HG03196 (cell line): Measurements from ENCODE around the gene ZNHIT1.

Source experiments
- ATAC-seq: cut with Tn5 transposase; IDR thresholded peaks from one replicate; pipeline ENCODE4 v1.9.1; 2021; ENCODE audit not compliant: unreplicated experiment

The ZNHIT1 gene

DNA sequence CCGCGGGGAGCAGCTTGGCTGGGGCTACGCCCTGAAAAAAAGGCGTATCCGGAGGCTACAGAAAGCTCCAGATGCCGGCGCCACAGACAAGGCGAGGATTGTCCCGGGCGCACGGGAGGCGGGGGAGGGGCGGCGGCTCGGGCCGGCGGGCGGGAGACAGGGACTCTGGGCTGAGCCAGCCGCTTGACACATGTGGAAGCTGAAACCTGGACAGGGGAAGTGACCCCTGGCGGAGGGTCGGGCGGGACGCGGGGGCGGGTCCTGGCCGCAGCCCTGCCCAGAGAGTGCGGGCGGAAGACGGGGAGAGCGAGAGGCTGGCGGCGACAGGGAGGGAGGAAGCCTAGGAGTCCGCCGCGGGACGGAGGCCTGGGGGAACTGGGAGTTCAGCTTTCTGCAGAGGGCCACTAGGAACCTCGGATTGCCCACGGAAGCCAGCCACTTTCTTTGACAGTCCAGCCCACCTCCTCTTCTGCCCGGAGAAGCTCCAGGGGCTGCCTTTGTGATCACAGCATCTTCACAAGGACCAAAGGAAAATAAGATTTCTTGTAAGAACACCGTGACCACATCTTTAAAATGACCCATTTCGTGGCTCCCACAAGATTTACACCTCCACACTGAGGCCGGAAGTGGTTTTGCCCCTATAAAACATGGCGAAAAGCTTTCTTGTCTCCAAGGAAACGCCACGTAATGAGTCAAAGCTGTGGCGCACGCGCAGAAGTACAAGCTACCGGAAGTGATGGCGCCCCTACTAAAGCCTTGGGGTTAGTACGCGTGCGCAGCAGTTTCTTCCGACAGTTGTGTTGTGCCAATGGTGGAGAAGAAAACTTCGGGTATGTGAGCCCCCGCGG lies at the start of gene ZNHIT1, which contains the start of gene PLOD3:
ZNHIT1 (plus strand) TSS at position 778 of the 848 bp plus-strand sequence; CDS start at position 809, 31 bp downstream.
PLOD3 (minus strand) TSS at position 194 of the 848 bp plus-strand sequence. CDS start 307 bp downstream, outside the sequence.
- peak; percentile 66 for ATAC-seq

DNA sequence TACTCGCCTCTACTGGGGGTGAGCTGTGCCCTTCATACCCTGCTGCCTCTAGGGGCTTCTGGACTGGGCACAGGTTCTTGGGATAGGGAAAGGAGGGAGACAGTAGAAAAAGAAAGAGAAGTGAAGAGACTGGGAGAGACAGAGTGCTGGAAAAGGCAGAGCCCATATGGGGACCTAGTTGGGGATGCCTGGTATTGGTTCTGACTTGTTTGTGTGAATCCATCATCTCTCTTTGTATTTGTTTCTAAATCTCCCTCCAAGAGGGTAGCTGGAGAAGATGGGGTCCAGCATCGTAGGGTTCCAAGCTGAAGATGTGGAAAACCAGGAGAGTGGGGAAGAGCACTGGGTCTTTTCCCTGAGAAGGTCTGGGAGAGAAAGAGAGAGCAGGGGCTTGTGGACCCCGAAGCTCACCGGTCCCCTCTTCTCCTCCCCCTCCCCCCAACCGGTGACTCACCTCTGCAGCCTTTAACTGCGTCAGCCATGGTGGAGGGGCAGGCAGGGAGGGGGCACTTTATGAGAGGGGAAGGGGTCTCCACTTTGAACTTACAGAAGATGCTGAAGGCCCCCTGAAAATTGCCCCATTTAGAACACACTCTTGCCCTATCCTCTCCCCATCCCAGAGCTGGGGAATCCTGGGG lies 49.4 kb upstream of the ZNHIT1 start:
- no peak for ATAC-seq

DNA sequence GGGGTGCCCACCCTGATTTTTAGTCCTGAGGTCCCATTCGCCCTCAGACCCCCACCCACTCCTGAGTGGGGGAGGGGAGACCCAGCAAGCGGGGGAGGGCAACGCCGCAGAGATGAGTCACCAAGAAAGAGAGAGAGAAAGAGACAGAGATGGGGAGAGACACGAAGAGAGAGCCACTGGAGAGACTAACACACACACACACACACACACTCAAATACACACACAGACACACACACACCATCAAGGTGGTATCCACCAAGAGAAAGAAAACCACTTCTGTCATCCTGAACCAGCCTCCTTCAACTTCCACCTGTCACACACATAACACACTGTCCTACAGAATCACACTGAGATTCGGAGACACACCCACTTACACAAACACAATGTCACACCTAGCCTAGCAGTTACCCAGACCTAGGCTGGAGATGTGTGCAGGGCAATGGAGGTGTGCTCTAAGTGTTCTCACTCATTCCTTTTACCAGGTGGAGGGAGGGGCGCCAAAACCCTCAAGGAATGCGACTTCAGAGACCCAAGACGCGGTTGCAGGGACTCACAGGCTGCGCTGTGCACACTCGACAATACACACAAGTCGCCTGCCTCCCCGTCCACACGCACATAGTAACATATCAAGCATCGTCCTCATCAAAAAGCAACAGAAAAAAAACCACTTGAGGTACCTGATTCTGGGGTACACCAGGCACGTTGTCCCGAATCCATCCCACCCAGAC lies 48.7 kb upstream of the ZNHIT1 start:
- no peak for ATAC-seq

DNA sequence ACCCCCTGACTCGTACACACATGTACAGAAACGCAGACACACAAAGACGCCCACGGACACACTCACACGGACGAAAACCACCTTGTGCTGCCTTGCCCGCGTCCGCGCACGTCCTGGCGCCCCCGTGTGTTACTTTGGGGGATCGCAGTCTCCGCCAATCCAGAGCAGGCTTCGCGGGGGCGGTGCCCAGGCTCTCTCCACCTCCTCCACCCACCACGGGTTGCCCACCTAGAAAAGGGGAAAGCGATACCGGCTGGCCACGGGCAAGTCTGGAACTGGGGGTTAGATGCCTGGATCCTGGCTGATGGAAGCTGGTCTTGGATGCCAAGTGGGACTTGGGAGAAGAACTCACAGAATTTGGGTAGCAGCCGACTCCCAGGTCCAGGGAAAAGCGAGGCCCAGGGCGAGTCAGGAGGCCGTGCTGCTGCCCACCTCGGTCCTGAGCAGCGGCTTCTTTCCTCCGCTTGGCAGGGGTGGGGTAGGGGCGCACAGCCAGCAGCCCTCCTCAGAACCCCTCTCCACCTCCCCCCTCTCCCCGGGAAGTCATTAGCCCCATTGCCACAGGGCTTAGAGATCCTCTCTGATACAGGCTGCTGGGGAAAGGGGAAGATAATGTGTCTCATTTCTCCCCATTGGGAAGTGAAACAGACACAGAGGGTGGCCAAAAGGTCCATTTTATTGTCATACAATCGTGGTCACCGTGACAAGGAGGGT lies 48.0 kb upstream of the ZNHIT1 start:
- no peak for ATAC-seq

DNA sequence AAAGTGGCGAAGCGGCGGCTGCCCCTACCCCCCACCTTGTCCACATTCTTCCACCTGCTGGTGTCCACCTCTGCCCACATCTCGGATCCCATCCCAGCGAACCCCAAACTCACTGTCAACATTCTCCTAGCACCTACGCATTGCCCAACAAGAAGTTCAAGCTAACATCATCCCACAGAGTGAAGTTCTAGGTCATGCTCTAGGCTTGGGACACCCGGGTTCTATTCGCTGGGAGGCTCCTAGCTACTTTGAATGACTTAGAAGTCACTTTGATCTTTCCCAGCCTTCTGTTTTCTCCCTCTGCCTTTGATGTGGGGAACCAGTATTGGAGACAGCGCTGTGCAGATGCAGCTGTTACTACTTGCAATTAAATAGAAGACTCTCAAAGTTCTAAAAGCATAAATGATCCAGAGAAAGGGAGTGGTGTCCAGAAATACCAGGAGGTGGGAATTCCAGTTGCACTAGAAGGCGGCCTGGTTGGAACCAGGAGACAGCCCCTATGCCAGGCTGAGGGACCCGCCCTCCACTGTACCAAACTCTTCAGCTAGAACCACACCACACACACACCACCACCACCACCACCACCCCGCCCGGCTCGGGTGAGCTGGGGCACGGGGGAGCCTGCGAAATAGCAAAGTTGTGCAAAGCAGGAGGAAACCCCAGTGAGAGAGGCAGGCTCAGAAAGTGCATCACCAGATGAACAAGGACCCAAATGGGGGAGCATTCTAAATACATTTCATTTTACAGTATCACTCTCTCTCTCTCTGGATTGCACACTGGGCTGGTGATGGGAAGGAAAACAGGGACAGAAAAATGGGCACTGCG lies 47.1 kb upstream of the ZNHIT1 start:
- ATAC-seq, result no peak

DNA sequence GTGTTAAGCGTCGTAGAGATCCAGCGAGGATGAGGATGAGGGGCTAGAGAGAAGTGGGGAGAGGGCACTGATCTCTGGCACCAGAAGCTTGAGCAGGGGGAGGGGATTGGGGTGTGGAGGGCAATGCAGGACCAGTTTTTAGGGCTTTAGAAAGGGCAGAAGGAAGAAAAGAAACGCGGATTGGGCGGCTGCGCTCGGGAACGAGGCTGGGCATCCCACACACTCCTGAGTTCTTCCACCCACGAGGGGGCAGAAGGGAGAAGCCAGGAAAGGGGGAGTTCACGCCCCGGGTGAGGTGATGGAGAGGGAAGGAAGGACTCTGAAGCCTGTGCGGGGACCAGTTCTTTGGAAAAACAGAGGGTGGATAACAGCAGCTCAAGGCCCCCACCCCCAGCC lies 46.5 kb upstream of the ZNHIT1 start:
- ATAC-seq, result no peak

DNA sequence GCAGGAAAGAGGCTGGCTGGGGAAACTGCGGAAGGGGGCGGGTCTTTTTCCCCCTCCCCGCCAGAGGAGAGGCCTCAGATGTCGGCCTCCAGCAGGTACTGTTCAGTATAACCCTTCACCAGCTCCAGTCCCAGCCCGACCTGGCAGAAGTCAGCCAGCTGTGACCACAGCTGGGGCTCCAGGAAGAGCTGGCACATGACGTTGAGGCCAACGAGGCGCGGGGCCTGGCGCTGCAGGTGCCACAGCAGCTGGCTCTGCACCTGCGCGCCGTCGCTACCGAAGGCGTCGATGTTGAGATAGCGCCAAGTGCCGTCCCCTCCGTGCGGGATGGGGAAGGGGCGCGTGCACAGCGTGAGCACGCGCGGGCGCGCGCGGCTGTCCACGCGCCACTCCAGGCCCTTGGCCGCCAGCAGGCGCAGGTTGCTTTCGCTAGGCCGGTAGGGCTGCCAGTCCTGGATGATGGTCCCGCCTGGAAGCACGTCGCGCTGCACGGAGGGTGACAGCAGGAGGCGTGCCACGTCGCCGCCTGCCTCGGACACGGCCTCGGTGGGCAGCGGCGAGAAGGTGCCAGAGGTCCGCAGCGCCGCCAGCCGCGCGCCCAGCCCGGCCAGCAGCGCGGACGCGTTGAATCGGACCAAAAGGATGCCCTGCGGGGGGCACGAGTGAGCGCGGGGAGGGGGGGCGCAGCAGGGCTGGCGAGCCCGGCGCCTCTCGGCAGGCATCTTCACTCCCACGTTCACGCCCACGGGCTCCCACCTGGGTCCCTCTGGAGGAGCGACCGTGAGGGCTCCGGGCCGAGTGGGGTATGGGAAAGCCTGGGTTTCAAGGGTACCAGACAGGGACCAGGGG lies 45.7 kb upstream of the ZNHIT1 start:
- ATAC-seq, result no peak

DNA sequence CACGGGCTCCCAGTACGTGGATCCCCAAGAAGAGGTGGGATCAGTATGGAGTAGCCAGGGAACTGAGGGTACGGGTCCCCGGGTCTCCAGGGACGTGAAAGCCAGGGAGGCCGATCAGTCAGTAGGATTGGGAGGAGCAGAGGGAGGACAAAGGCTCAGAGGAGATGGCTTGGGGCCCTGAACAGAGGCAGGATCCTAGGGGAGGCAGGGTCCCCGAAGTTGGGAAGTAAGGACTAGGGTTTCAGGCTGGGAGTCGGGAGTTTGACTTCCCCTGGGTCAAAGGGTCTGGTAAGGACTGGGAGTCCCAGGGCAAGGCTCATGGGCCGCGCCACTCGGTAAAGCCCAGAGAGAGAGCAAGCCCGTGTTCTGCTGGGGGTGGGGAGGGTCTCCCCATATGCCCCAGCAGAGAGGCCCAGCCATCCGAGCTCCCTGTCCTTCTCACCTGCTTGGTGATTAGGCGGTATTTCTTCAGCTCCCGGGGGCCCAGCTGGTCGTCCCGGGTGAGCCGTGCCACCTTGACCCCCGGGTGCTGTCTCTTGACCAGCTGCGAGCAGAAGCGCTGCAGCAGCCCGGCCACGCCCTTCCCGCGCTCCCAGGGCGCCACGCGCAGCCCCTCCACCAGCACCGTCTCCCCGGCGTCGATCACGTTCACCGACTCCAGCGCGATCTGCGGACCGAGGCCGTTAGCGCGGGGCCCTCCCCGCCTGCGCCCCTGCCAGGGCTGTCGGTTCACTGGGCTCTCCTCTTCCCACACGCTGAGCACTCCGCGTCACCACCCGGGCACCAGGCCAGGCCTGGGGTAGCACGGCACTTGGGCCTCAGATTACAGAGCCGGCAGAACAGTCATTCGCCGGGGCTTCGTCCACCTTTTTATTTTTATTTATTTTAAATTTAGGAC lies 44.9 kb upstream of the ZNHIT1 start:
- ATAC-seq, result no peak

DNA sequence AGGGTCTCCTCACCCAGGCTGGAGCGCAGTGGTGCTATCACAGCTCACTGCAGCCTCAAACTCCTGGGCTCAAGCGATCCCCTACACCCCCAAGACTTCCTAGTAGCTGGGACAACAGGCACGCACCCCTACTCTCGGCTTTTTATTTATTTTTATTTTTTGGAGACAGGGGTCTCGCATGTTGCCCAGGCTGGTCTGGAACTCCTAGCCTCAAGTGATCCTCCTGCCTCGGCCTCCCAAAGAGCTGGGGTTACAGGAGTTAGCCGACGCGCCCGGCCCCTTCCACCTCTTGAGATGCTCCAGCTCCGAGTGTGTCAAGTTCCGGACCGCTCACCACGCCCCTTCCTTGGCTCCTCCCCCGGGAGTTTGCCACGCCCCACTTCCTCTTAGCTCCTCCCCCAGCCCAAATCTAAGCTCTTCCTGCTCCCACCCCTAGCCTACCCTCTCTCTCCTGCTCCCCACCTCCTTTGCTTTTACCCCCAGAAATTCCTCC lies 44.2 kb upstream of the ZNHIT1 start:
- no peak for ATAC-seq

DNA sequence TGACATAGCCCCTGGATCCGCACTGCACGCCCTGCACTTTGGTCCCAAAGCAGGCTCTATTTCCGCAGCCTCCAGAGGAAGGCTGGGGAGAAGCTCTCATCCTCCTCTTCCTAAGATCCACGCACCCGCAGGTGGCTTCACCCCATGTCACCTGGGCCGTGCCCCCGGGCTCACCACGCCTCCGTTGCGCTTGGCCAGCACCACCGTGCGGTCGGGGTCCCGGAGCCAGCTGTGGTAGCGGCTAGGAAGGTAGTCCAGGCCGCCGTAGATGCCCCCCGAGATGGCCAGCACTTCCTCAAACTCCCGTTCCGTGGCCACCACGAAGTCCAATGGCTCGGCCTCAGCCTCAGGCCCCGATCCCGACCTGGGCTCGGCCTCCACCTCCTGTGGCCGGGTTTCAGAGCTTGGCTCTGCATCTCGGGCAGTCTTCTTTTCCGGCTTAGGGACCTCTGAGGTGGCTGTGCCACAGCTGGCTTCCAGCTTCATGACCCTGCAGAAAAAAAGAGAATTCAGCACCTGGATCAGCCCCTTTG lies 43.6 kb upstream of the ZNHIT1 start:
- ATAC-seq, result no peak

DNA sequence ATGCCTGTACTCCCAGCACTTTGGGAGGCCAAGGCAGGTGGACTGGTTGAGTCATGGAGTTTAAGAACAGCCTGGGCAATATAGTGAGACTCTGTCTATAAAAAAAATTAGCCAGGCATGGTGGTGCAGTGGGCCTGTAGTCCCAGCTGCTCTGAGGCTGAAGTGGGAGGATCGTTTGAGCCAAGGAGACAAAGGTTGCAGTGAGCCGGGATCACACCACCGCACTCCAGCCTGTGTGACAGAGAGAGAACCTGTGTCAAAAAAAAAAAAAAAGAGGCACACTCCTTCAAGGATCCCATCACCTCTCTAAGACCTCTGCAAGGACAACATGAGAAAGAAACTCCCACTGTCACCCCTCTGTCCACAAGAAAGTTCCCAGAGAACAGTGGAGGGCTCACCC lies 42.3 kb upstream of the ZNHIT1 start:
- ATAC-seq, result no peak

DNA sequence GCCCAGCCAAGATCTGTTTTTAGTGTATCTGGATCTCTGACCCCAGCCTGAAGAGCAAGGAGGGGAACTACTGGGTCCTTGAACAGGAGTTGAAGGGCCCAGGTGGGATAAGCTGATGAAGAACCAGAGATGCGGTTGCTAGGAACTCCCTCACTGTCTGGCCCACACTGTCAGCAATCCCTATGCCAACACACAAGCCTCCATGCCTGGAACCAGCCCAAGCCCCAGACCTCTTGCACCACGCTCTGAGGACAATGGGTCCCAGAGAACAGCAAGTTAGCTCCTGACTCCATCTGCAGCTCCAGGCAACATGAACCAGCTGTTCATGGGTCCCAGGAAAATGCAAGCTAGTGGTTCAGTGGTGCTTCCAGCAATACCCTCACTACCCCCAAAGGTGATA lies 40.3 kb upstream of the ZNHIT1 start:
- no peak for ATAC-seq

DNA sequence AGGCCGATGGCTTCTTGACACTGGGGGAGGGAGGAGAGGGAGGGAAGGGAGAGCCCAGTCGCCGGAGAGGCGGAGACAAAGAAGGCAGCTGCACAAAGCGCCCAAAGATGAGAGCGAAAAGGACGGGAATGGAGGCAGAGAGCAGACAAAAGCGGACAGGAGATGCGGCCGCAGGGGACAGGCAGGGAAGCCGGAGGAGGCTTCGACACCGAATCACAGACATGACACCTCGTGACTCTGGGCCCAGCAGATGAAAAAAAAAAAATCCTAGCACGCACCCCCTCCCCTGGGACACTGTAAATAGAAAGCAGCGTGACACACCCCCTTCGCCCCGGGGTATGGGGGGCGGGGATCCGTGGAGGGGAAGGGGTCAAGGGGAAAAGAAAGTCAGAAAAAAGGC lies 38.8 kb upstream of the ZNHIT1 start:
- no peak for ATAC-seq

DNA sequence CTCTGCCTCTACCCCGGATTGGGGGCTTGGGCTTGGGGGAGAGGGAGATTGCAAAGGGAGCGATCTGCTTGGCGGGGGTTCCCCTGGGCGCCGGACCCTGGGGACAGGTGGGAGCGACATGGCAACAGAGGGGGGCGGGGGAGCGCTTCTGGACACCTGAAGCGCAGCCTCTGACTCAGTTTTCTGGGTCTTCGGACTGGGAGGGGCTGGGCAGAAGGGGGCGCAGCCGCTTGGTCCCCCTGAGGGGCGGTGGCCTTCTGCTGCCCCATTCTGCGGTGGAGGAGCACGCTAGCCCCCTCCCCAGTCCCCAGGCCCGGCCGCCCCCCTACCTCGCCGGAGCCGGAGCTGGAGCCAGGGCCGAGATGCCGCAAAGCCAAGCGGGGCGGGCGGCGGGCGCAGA lies 38.3 kb upstream of the ZNHIT1 start:
- ATAC-seq, result no peak

DNA sequence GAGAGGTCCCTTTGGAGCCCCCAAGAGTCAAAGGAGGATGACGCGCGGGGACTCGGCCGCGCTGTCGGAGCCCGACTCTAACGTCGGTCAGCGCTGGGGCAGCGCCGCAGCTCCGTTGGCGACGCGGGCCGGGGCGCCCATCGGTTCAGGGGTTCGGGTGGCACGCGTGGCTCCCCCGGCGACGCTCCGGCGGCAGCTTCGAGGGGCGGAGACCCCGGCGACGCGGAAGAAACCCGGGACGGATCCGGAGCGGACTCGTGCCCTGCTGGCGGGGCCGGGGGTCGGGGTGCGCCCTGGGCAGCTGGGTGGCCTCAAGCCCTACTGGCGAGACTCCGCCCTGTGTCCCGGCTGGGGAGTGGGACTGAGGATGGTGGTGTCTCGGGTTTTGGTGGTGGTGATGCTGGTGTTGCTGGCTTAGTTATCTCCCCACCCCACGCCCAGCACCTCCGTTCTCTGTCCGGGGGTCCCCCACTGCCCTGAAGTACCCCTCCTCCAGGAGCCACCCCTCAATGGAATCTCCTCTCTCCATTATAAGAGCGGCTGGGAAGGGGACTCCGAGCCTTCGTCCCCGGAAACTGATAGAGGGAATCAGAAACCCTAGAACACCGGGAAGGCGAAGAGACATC lies 37.7 kb upstream of the ZNHIT1 start, which contains the start of gene NAT16:
NAT16 (minus strand) TSS at position 164 of the 626 bp plus-strand sequence. CDS start 5,486 bp downstream, outside the sequence.
- no peak for ATAC-seq

DNA sequence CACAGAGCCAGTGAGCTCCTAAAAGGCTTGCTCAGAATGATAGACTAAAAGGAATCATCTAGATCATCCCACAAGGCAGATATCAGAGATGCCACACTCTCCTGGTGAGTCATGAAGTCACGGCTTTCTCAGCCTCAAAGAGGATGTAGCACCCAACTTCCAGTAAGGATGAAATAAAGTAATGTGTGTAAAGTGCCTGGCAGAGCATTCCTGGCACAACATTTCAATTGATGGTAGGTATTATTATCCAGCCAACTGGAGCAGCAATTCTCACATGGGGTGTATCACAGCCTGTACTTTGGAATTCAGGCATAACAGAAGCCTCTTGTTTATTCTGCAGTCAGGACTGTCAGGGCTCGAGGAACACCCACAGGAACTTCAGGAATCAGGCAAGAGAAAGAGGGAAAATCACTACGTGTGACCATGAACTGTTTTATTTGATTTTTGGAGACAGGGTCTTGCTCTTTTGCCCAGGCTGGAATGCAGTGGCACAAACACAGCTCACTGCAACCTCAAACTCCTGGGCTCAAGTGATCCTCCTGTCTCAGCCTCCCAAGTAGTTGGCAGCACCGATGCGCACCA lies 32.6 kb upstream of the ZNHIT1 start:
- ATAC-seq, result no peak

DNA sequence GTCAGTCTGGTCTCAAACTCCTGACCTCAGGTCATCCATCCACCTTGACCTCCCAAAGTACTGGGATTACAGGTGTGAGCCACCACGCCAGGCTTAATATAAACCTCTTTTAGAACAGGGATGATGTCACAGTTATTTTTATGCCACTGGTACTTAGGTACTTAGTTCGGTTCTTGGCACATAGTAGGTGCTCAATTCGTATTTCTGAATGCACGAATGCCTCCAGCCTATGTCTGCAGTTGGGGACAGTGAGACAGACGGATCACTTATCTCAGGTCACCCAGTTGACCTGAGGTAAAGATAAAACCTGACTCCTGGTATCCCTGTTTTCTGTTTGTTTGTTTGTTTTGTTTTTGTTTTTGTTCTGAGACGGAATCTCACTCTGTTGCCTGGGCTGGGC lies 31.8 kb upstream of the ZNHIT1 start:
- no peak for ATAC-seq
